Cardiac fibroblast (primary cell): ENCODE data around the gene C17orf75.
A peak's percentile ranks its signal among the peaks of the same experiment; 100 is the strongest.

ENCODE experiments used
- DNase-seq, 2 donors: peaks; one replicate each; pipeline versions ENCODE4 v3.0.0 to v3.0.0-alpha.2; 2010; ENCODE audit warnings: low read depth in 2 of 2
- H3K4me3 ChIP-seq, 2 donors: replicated peaks in 1 of 2; 1 replicate in 1 of 2; 2 replicates in 1 of 2; pipeline ENCODE4 v1.5.1; 2011; ENCODE audit warnings: low read depth in 2 of 2, low read length in 2 of 2, mild to moderate bottlenecking in 2 of 2, moderate library complexity in 1 of 2
- TF ChIP-seq, protein P1 (sequence below): IDR thresholded peaks from one replicate; pipeline ENCODE4 v1.5.1; 2011; ENCODE audit warnings: low read depth, mild to moderate bottlenecking, low read length, inconsistent platforms

Gene C17orf75

DNA sequence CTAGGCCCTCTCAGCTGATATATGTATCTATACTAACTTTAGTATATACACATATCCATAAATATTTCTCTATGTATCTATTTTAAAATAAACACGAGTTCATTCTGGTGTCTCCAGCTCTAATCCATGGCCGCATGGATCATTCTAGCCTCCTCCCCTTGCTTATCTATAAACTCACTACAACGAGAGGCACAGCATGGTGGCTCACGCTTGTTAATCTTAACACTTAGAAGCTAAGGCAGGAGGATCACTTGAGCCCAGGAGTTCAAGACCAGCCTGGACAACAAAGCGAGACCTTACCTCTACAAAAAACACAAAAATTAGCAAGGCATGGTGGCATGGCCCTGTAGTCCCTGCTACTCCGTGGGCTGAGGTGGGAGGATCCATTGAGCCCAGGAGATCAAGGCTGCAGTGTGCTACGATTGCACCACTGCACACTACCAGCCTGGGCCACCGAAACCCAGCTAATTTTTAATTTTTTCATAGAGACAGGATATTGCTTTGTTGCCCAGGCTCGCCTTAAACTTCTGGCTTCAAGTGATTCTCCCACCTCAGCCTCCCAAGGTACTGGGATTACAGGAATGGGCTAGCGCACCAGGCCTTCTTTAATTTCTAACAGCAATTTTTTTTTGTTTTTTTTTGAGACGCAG, 4.1 kb upstream of the C17orf75 start:
- DNase-seq, result no peak
- no peak overlapping the region for H3K4me3 ChIP-seq
- TF ChIP-seq, protein P1, sequence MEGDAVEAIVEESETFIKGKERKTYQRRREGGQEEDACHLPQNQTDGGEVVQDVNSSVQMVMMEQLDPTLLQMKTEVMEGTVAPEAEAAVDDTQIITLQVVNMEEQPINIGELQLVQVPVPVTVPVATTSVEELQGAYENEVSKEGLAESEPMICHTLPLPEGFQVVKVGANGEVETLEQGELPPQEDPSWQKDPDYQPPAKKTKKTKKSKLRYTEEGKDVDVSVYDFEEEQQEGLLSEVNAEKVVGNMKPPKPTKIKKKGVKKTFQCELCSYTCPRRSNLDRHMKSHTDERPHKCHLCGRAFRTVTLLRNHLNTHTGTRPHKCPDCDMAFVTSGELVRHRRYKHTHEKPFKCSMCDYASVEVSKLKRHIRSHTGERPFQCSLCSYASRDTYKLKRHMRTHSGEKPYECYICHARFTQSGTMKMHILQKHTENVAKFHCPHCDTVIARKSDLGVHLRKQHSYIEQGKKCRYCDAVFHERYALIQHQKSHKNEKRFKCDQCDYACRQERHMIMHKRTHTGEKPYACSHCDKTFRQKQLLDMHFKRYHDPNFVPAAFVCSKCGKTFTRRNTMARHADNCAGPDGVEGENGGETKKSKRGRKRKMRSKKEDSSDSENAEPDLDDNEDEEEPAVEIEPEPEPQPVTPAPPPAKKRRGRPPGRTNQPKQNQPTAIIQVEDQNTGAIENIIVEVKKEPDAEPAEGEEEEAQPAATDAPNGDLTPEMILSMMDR, result no peak

DNA sequence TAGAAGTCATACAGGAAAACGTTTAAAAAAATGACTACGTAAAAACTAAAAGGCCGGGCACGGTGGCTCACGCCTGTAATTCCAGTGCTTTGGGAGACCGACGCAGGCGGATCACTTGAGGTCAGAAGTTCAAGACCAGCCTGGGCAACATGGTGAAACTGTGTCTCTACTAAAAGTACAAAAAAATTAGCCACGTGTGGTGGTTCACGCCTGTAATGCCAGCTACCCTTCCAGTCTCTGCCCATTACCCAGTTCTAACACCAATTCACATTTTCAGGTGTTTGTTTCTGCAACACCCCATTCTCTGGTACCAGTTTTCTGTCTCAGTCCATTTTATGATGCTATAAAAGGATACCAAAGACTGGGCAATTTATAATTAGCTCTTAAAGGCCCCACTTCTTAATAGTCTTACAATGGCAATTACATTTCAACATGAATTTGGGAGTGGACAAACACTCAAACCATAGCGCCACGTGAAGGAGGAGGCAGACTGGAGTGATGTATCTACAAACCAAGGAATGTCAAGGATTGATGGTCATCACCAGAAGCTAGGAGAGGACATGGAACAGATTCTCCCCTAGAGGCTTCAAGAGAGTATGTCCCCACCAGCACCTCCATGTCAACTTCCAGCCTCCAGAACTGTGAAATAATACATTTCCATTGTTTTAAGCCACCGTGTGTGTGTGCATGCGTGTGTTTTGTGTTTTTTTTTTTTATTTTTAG, 791 bp upstream of the C17orf75 start:
- TF ChIP-seq, protein P1, result no peak
- H3K4me3 ChIP-seq, result peak overlapping the region; percentile 61
- no peak for DNase-seq

DNA sequence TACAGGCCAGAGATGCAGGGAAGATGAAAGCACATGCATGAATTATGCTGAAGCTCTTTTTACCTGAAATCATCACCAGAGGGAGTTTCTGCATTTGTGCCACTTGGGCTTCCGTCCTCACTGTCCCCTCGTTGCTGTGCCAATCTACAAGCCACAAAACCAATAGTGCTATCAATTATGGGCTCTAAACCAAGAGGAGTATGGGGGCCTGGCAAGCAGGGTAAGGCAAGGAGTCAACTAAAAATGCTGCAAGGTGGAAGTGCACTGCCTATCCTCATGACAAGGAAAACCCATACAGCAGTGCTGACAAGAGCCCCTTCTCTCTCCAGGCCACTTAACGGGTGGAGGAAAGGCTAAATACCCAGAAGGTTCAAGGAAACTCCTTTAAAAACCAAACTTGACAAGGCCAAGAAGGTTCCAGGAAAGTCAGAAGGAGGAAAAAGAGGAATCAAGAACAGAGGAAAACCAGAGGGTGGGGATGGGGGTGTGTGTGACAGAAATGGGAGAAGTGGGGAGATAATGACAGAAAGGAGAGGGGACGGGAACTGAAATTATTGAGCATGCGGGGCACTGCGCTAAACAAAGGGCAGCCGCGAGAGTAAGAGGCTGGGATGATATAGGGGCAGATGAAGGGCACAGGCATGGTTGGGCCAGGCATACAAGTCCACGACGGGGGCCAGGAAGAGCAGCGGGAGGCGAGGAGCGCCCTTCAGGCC, 674 bp downstream of the C17orf75 start:
- DNase-seq, result peak in 1 of 2 donors; percentile 36
- peak overlapping the region; percentile 61 for H3K4me3 ChIP-seq
- TF ChIP-seq, protein P1, result no peak

DNA sequence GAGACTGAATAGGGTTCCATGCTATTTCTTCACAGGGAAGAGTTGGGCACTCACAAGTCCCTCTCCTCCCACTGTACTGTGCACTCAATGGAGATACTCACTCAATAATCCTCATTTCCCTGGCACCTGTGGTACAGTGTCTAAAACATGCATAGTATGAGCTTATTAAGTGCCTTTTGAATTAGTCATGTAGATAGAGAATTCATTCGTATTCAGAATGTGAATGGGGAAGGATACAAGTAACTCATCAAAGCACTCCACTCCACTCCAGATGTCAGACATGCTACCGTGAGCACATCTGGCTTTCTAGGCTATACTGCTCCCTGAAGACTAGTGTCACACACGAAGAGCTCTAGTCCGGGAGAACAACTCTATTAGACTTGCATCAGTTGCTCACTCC, 6.3 kb downstream of the C17orf75 start:
- DNase-seq, result peak in 1 of 2 donors; percentile 86
- TF ChIP-seq, protein P1, result no peak
- no peak overlapping the region for H3K4me3 ChIP-seq

DNA sequence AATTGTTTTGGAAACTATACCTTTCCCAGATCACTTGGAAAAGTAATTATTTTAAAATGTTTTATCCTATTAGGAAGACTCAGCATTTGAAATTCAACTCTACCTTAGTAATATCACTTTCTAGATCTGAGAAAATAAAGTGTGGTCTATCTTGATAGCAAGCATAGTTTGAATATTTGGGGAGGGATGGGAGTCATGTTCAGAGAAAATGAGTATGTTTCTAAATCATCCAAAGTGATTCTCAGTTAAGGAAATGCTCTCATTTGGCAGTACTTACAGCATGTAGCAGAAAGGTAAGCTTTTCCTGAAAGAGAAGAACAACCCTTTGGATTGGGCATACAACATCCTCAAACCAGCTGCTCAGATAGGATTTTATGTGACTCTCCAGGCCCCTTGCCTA, 6.9 kb downstream of the C17orf75 start:
- no peak for DNase-seq
- H3K4me3 ChIP-seq, result no peak overlapping the region
- TF ChIP-seq, protein P1, result no peak

DNA sequence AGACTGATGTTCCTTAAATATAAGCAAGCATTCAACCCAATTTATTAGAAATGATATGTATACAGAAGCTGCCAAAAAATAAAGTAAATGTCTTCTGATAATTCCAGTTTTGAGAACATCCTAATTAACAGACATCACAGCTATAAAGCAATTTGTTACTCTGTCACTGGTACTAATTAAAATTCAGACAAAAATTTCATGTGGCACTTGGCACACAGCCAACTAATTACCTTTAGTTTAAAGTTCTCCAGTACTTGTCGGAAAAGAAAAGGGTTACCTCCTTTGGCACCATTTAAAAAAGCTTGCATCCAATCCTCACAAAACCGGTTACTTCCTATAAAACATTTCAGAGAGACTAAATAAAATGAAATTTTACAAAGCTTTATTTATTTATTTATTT, 8.8 kb downstream of the C17orf75 start:
- DNase-seq, result no peak
- no peak overlapping the region for H3K4me3 ChIP-seq
- TF ChIP-seq, protein P1, result no peak
